ENCODE results near the gene ZNF282. TPM values are rescaled to one million over a fixed set of nuclear protein-coding genes. Genes with fewer than 3 reads are reported as not detected.

Gene ZNF282
- total RNA-seq, 1 donor from 2014 or later, result 53.5 TPM

DNA sequence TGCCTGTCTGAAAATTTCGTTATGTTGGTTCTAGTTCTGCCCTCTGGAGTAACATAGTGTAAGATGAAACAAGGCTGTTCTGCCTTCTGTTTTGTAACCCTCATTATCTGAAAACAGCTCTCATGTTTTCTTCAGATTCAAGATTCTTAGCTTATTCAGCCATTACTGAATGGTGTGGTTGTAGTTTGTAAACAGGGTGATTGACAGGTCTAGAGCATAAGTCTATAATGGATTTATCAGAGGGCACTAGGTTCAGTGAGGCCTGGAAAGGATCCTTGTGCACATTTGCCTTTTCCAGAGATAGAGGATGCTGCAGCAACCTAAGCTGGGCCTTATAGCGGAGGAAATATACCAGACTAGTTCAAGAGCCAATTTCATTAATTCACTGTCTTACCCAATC lies 42.0 kb upstream of the ZNF282 start:
- TF ChIP-seq, protein P1, sequence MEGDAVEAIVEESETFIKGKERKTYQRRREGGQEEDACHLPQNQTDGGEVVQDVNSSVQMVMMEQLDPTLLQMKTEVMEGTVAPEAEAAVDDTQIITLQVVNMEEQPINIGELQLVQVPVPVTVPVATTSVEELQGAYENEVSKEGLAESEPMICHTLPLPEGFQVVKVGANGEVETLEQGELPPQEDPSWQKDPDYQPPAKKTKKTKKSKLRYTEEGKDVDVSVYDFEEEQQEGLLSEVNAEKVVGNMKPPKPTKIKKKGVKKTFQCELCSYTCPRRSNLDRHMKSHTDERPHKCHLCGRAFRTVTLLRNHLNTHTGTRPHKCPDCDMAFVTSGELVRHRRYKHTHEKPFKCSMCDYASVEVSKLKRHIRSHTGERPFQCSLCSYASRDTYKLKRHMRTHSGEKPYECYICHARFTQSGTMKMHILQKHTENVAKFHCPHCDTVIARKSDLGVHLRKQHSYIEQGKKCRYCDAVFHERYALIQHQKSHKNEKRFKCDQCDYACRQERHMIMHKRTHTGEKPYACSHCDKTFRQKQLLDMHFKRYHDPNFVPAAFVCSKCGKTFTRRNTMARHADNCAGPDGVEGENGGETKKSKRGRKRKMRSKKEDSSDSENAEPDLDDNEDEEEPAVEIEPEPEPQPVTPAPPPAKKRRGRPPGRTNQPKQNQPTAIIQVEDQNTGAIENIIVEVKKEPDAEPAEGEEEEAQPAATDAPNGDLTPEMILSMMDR (IDR thresholded peaks at IDR 0.05; ENCODE audit: unreplicated experiment), result no peak
- no peak overlapping the region for H3K27ac Mint-ChIP-seq
- no peaks in the 10 kb centered on the region for H3K9me3 Mint-ChIP-seq (ENCODE audit: low read depth)
- H3K4me1 Mint-ChIP-seq (ENCODE audit: low read depth), result peaks cover 9% of the 10 kb centered on the region
- H3K27me3 Mint-ChIP-seq, result no peaks in the 10 kb centered on the region
- H3K4me3 Mint-ChIP-seq (ENCODE audit: low read depth), result no peak overlapping the region
- H3K36me3 Mint-ChIP-seq (ENCODE audit: insufficient read depth), result peaks cover 17% of the 10 kb centered on the region
- no peak for DNase-seq (ENCODE audit: low spot score, unreplicated experiment)

DNA sequence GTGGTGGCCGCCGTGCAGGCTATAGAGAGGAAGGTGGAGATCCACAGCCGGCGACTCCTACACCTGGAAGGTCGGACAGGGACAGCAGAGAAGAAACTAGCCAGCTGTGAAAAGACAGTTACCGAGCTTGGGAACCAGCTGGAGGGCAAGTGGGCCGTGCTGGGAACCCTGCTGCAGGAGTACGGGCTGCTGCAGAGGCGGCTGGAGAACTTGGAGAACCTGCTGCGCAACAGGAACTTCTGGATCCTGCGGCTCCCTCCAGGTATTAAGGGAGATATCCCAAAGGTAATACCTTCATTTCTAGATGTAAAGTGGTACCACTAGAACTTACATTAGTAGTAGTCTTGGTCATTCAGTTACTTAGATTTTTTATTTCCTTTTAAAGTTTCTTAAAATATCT lies 41.3 kb upstream of the ZNF282 start:
- H3K9me3 Mint-ChIP-seq (ENCODE audit: low read depth), result no peaks in the 10 kb centered on the region

DNA sequence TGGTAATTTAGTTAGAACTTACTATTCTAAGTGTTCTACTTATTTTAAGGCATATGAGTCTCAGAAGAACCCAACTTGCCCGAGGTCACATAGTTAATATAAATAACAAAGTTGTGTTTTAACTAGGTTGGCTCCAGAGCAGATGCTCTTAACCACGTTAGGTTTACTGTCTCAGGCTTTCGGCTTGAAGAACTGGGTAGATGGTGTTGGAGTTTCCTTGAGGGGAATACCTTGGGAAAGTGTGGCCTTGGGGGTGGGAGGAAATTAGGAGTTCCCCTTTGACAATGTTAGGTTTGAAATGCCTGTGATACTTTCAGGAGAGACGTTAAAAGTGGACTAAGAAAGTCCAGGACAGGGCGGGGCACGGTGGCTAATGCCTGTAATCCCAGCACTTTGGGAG lies 38.4 kb upstream of the ZNF282 start:
- no peaks in the 10 kb centered on the region for H3K27me3 Mint-ChIP-seq
- H3K4me1 Mint-ChIP-seq (ENCODE audit: low read depth), result no peaks in the 10 kb centered on the region
- DNase-seq (ENCODE audit: low spot score, unreplicated experiment), result no peak
- H3K36me3 Mint-ChIP-seq (ENCODE audit: insufficient read depth), result peaks cover 21% of the 10 kb centered on the region
- TF ChIP-seq, protein P1 (IDR thresholded peaks at IDR 0.05; ENCODE audit: unreplicated experiment), result no peak
- H3K4me3 Mint-ChIP-seq (ENCODE audit: low read depth), result no peak overlapping the region
- H3K27ac Mint-ChIP-seq, result no peak overlapping the region
- no peaks in the 10 kb centered on the region for H3K9me3 Mint-ChIP-seq (ENCODE audit: low read depth)

More for the DNA sequence above, 41.3 kb upstream of the ZNF282 start:
- DNase-seq (ENCODE audit: low spot score, unreplicated experiment), result no peak
- peaks cover 17% of the 10 kb centered on the region for H3K36me3 Mint-ChIP-seq (ENCODE audit: insufficient read depth)
- no peaks in the 10 kb centered on the region for H3K27me3 Mint-ChIP-seq
- H3K4me1 Mint-ChIP-seq (ENCODE audit: low read depth), result peaks cover 4% of the 10 kb centered on the region
- no peak overlapping the region for H3K4me3 Mint-ChIP-seq (ENCODE audit: low read depth)
- no peak overlapping the region for H3K27ac Mint-ChIP-seq
- TF ChIP-seq, protein P1 (IDR thresholded peaks at IDR 0.05; ENCODE audit: unreplicated experiment), result no peak

DNA sequence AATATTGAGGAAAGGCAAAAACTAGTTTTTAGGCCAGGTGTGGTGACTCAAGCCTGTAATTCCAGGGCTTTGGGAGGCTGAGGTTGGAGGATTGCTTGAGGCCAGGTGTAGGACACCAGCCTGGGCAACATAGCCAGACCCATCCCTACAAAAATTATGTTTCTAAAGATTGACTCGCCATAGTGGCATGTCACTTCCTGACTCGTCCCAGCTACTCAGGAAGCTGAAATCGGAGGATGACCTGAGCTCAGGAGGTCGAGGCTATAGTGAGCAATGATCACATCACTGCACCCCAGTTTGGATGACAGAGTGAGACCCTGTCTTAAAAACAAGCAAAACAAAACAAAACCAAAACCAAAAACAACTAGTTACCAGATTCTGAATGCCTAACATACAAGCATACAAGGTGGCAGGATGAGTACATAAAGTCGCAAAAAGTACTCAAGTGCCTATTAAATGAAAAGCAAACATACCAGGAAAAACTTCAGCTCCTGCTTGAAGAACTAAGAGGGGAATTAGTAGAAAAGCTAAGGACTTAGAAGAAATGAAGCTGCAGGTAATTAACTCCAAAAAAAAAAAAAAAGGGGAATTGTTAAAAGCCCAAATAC lies 34.0 kb upstream of the ZNF282 start:
- TF ChIP-seq, protein P1 (IDR thresholded peaks at IDR 0.05; ENCODE audit: unreplicated experiment), result no peak
- peaks cover 10% of the 10 kb centered on the region for H3K36me3 Mint-ChIP-seq (ENCODE audit: insufficient read depth)
- no peak for DNase-seq (ENCODE audit: low spot score, unreplicated experiment)
- no peaks in the 10 kb centered on the region for H3K27me3 Mint-ChIP-seq
- H3K4me1 Mint-ChIP-seq (ENCODE audit: low read depth), result no peaks in the 10 kb centered on the region
- H3K9me3 Mint-ChIP-seq (ENCODE audit: low read depth), result no peaks in the 10 kb centered on the region
- H3K27ac Mint-ChIP-seq, result no peak overlapping the region
- H3K4me3 Mint-ChIP-seq (ENCODE audit: low read depth), result no peak overlapping the region

DNA sequence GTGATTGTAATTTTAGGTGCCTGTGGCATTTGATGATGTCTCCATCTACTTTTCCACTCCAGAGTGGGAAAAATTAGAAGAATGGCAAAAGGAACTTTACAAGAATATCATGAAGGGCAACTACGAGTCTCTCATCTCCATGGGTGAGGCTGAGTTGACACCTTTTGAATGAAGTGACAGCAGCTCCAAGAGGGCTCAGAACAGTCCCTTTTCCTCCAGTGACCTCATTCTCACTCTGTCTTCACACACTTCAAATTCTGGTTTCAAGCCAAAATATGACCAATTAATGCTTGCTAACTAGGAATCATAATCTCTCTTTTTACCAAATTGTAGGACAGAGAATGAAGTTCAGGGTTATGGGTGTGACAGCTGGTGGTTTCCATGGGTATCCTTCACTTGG lies 29.2 kb upstream of the ZNF282 start:
- no peaks in the 10 kb centered on the region for H3K4me1 Mint-ChIP-seq (ENCODE audit: low read depth)
- TF ChIP-seq, protein P1 (IDR thresholded peaks at IDR 0.05; ENCODE audit: unreplicated experiment), result no peak
- no peaks in the 10 kb centered on the region for H3K27me3 Mint-ChIP-seq
- no peaks in the 10 kb centered on the region for H3K9me3 Mint-ChIP-seq (ENCODE audit: low read depth)
- no peak overlapping the region for H3K27ac Mint-ChIP-seq
- no peak for DNase-seq (ENCODE audit: low spot score, unreplicated experiment)
- peaks cover 9% of the 10 kb centered on the region for H3K36me3 Mint-ChIP-seq (ENCODE audit: insufficient read depth)
- H3K4me3 Mint-ChIP-seq (ENCODE audit: low read depth), result no peak overlapping the region
